Transverse colon (tissue), 4 donors: ENCODE measurements around the gene ZNF793. TPM values are rescaled to one million over a fixed set of nuclear protein-coding genes. Genes with fewer than 3 reads are reported as not detected.

Experiments used
- DNase-seq: peaks from one replicate; pipeline ENCODE4 v3.0.0-alpha.2; 2019
- H3K27ac ChIP-seq, 4 donors: fragments of 200-600 bp; sonication (generic); 2 replicates each; pipeline ENCODE4 v1.5.1; 2016 to 2018; ENCODE audit warnings: inconsistent platforms in 4 of 4
- H3K27me3 ChIP-seq: fragments of 200-600 bp; sonication (generic); 2 replicates; pipeline ENCODE4 v1.5.1; 2017; ENCODE audit warnings: inconsistent platforms
- H3K36me3 ChIP-seq, 4 donors: fragments of 200-600 bp; sonication (generic); 2 replicates each; pipeline ENCODE4 v1.5.1; 2017 to 2019; ENCODE audit warnings: inconsistent platforms in 4 of 4
- H3K4me1 ChIP-seq, 4 donors: fragments of 200-600 bp; sonication (generic); 2 replicates each; pipeline ENCODE4 v1.5.1; 2017 to 2020; ENCODE audit warnings: inconsistent platforms in 4 of 4
- H3K4me3 ChIP-seq, 4 donors: fragments of 200-600 bp; sonication (generic); 1 replicate in 1 of 4; 2 replicates in 3 of 4; pipeline versions ENCODE4 v1.5.1 to v1.6.1; 2017 to 2019; ENCODE audit warnings: inconsistent platforms in 4 of 4
- H3K9me3 ChIP-seq, 2 donors: fragments of 200-600 bp; sonication (generic); 2 replicates each; pipeline ENCODE4 v1.5.1; 2017 to 2019; ENCODE audit warnings: inconsistent platforms in 2 of 2
- EP300 ChIP-seq: sonication (generic); formaldehyde crosslinking; IDR thresholded peaks from one replicate; pipeline ENCODE4 v1.6.1; 2017; ENCODE audit warnings: antibody characterized with exemption, low read depth
- POLR2A ChIP-seq: fragments of 450-650 bp; IDR thresholded peaks from one replicate; pipeline ENCODE4 v1.6.1; 2016; ENCODE audit warnings: antibody characterized with exemption, mild to moderate bottlenecking, moderate library complexity
- POLR2AphosphoS5 ChIP-seq, 3 donors: sonication (generic); formaldehyde crosslinking; IDR thresholded peaks; one replicate each; pipeline ENCODE4 v1.6.1; 2016; ENCODE audit warnings: antibody characterized with exemption in 3 of 3
- WGBS, 2 donors: methylation state at CpG; one replicate each; pipeline ENCODE4 v1.1.5; 2018; ENCODE audit warnings: low coverage in 1 of 2; 5-methylcytosine and 5-hydroxymethylcytosine counted together
- in situ Hi-C, 4 donors: fragments of 200-750 bp; cut with MboI; loops; one replicate each; pipeline versions ENCODE4 v1.15.0 to v1.15.1; 2017; ENCODE audit warnings: low sequenced_read_pairs in 3 of 4, low pct_ligation_motif_present in 1 of 4, low pct_unique_long_range_greater_than_20kb in 1 of 4
- intact Hi-C: fragments of 100-400 bp; cut with DNase I; formaldehyde crosslinking; loops from one replicate; pipeline ENCODE4 v1.15.1; 2023; ENCODE audit warnings: low total_unique reads
- total RNA-seq, 4 donors: library from RNA; depleted of rRNA; stranded (reverse); fragments of >200 nt; gene quantifications; one replicate each; pipeline ENCODE4 v1.1.0, GENCODE V29; 2016
- TF ChIP-seq, protein P1 (sequence below), 5 experiments: fragments of 200-600 bp in 3 of 5; fragments of 450-650 bp in 2 of 5; sonication (generic) in 3 of 5; IDR thresholded peaks; 1 replicate in 2 of 5; 2 replicates in 3 of 5; pipeline ENCODE4 v1.5.1; 2016 to 2017; ENCODE audit warnings: antibody characterized with exemption in 5 of 5, inconsistent platforms in 3 of 5, mild to moderate bottlenecking in 2 of 5, moderate library complexity in 1 of 5

Gene ZNF793
- total RNA-seq: 1 to 10 TPM in 3 of 4 donors, under 1 TPM in 1; 0.75 to 6.8 (median 4.1) TPM

DNA sequence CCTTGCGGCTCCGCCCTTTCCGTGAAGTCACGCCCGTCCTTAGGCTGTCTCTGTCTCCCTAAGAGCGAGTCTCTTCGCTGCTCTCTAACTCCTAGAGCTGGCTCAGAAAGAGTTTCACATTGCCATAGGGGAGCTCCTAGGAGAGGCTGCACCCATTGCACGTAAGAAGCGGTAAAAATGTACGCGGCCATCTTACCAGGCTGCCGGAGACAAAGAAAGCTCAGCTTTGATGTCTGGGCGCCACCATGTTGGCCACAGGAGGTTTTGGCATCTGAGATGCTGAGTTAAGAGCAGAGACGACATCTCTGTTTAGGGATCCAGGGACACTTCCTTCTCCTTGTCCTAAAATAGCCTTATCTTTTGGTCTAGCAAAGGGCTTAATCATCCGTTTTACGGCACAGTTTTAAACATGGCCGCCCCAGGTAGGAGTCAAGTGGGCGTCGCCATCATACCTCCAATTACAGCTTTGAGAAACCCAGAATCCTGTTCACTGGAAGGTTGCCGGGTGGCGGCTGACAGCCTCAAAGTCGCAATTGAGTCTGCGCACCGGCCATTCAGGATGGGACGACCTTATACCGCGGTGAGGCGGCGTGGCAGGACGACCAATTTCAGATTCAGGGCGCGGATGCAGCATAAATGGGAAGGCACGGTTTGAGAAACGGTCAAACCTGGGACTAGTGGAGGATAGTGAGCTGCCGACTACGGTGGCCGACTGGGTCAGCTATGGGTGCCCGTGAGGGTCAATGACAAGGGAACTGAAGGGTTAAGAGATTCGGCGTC is at the start of gene ZNF793:
ZNF793 (plus strand) TSS at position 553 of the 780 bp plus-strand sequence. CDS start 16,501 bp downstream, outside the sequence.
- intact Hi-C loops: no loop called here
- H3K4me1 ChIP-seq: peaks cover 0 to 5% (median 5%) of the 10 kb centered on the region in 4 donors
- peak within 1 kb of the TSS; percentile 84 to 93 (median 93) for H3K27ac ChIP-seq
- peak; percentile 81 for DNase-seq
- no peaks in the 10 kb centered on the region for H3K27me3 ChIP-seq
- TF ChIP-seq, protein P1, sequence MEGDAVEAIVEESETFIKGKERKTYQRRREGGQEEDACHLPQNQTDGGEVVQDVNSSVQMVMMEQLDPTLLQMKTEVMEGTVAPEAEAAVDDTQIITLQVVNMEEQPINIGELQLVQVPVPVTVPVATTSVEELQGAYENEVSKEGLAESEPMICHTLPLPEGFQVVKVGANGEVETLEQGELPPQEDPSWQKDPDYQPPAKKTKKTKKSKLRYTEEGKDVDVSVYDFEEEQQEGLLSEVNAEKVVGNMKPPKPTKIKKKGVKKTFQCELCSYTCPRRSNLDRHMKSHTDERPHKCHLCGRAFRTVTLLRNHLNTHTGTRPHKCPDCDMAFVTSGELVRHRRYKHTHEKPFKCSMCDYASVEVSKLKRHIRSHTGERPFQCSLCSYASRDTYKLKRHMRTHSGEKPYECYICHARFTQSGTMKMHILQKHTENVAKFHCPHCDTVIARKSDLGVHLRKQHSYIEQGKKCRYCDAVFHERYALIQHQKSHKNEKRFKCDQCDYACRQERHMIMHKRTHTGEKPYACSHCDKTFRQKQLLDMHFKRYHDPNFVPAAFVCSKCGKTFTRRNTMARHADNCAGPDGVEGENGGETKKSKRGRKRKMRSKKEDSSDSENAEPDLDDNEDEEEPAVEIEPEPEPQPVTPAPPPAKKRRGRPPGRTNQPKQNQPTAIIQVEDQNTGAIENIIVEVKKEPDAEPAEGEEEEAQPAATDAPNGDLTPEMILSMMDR (IDR thresholded peaks at IDR 0.05): no peak
- TF ChIP-seq EP300: no peak
- TF ChIP-seq POLR2AphosphoS5 (IDR thresholded peaks at IDR 0.05): peak; percentile 50 to 67 (median 60)
- TF ChIP-seq POLR2A: peak; percentile 19
- in situ Hi-C loops: no loop called here
- WGBS, 2 donors: 3% methylated on average over 40 of the region's 40 CpGs; no CpG with 5 or more reads in 1 of the 2 donors
- peaks cover 0 to 3% of the 10 kb centered on the region in 2 donors for H3K9me3 ChIP-seq
- H3K36me3 ChIP-seq: peaks cover 0 to 3% (median 1%) of the 10 kb centered on the region in 4 donors
- H3K4me3 ChIP-seq: peak within 1 kb of the TSS; percentile 25 to 80 (median 62)

DNA sequence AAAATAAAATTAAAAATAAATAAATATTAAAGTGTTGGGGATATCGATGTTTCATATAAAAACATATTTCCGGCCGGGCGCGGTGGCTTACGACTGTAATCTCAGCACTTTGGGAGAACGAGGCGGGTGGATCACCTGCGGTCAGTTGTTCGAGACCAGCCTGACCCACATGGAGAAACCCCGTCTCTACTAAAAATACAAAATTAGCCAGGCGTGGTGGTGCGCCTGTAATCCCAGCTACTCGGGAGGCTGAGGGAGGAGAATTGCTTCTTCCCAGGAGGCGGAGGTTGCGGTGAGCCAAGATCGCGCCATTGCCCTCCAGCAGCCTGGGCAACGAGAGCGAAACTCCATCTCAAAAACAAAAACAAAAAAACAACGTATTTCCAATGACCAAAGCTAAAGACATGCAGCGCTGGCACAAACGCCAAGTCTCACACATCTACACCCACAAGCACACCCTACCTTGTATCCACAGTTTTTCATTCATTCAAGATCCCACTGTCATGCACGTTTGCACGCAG is 40.4 kb upstream of the ZNF793 start:
- intact Hi-C loops: no loop called here
- Histone ChIP-seq H3K36me3 (peaks cover 0 to 16% (median 3%) of the 10 kb centered on the region in 4 donors), H3K9me3 (peaks cover 5 to 10% of the 10 kb centered on the region in 2 donors), H3K4me3 (peak overlapping the region; percentile 74 to 86 (median 80)), H3K4me1 (peaks cover 10 to 29% (median 19%) of the 10 kb centered on the region in 4 donors), H3K27me3 (no peaks in the 10 kb centered on the region), H3K27ac (peak overlapping the region; percentile 86 to 95 (median 90))
- TF ChIP-seq, protein P1 (IDR thresholded peaks at IDR 0.05): no peak
- TF ChIP-seq POLR2A: no peak
- DNase-seq: no peak
- in situ Hi-C loops: no loop called here
- WGBS, 2 donors: 30 to 35% methylated on average over 18 to 25 of the region's 25 CpGs

DNA sequence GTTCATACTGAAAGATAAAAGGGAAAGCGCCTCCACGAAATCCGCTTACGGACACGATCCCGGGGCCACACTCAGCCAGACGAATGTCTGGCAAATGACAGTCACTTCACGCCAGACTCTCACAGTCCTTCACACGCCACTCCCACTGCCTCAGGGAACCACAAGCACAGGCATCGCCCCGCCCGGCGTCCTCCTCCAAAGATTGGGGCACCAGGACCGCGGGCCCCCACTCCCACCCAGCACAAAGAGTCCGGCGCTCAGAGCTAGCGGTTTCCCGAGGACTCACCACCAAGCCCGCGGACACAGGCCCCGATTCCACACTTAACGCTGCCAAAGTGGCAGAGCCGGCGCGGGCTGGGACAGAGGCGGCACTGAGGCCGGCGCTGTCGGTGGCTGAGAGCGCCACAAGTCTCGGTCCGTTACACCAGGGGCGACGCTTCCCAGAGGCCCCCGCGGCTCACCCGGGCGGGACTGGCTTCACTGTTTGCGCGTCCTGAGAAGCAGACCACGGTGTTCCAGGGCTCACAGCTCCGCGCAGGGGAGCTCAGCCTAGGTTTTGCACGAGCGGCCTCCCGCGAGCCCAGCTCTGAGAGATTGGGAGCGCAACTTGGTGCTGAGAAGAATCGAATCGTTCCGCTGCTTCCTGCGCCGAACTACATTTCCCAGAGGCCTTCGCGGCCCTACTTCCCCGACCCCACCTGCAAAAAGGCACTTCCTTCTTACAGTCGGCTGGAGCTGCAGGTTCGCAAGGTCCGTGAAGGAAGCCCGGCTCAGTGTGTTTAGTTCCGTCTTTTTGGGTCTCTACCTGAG is 39.7 kb upstream of the ZNF793 start, which contains the start of gene ZNF569:
ZNF569 (minus strand) TSS at position 647 of the 810 bp plus-strand sequence. CDS start 22,523 bp downstream, outside the sequence.
- peak; percentile 92 for DNase-seq
- no peaks in the 10 kb centered on the region for H3K27me3 ChIP-seq
- WGBS, 2 donors: 1% methylated on average over 25 of the region's 62 CpGs; no CpG with 5 or more reads in 1 of the 2 donors
- H3K4me1 ChIP-seq: peaks cover 10 to 29% (median 19%) of the 10 kb centered on the region in 4 donors
- intact Hi-C loops: no loop called here
- in situ Hi-C loops: no loop called here
- peaks cover 3 to 5% of the 10 kb centered on the region in 2 donors for H3K9me3 ChIP-seq
- TF ChIP-seq EP300 (no peak), POLR2AphosphoS5 (IDR thresholded peaks at IDR 0.05) (peak; percentile 69 to 76 (median 75)), POLR2A (peak; percentile 41)
- TF ChIP-seq, protein P1 (IDR thresholded peaks at IDR 0.05): no peak
- H3K27ac ChIP-seq: peak within 1 kb of the TSS; percentile 86 to 95 (median 90)
- peak within 1 kb of the TSS; percentile 74 to 86 (median 80) for H3K4me3 ChIP-seq
- H3K36me3 ChIP-seq: peaks cover 0 to 20% (median 0%) of the 10 kb centered on the region in 4 donors
